Mucosa of descending colon (tissue), 3 donors: ENCODE measurements around the gene FOCAD. TPM values are rescaled to one million over a fixed set of nuclear protein-coding genes. Genes with fewer than 3 reads are reported as not detected.

Experiments
- ATAC-seq: fragments of 200-7000 bp; cut with Tn5 transposase; one replicate; pipeline ENCODE4 v1.9.1; 2020; ENCODE audit warnings: mild to moderate bottlenecking, moderate library complexity
- DNase-seq, 3 donors: peaks; one replicate each; pipeline ENCODE4 v3.0.0-alpha.2; 2020
- H3K36me3 ChIP-seq: fragments of 200-600 bp; one replicate; pipeline ENCODE4 v1.8.0; 2021; ENCODE audit warnings: low read depth, mild to moderate bottlenecking
- H3K4me1 ChIP-seq: fragments of 200-600 bp; one replicate; pipeline ENCODE4 v1.8.0; 2021; ENCODE audit warnings: low read depth, mild to moderate bottlenecking
- H3K4me3 ChIP-seq: fragments of 200-600 bp; one replicate; pipeline ENCODE4 v1.8.0; 2021; ENCODE audit warnings: mild to moderate bottlenecking
- H3K9me3 ChIP-seq: fragments of 200-600 bp; one replicate; pipeline ENCODE4 v1.8.0; 2021; ENCODE audit warnings: mild to moderate bottlenecking
- intact Hi-C, 2 donors: fragments of 100-400 bp; cut with DNase I in 1 of 2; cut with micrococcal nuclease in 1 of 2; formaldehyde crosslinking; loops; one replicate each; pipeline versions ENCODE4 v1.11.0 to v1.11.1; 2022; cut with DNase I, micrococcal nuclease
- total RNA-seq, 3 donors: library from RNA; stranded (reverse); fragmentation: NEBNext Ultra II Directional in 2 of 3; extraction: Animal tissue kit (Norgen Biotek cat#: 25700) in 2 of 3; gene quantifications; one replicate each; pipeline versions ENCODE4 v1.2.1 to v1.2.4, GENCODE V29; 2021 to 2023
- TF ChIP-seq, protein P1 (sequence below): fragments of 200-600 bp; IDR thresholded peaks from one replicate; pipeline ENCODE4 v1.8.0; 2022; ENCODE audit warnings: antibody characterized with exemption, mild to moderate bottlenecking
- donor health status: DM: no; HTN: no; CAD: no; lungs with moderate emphysema.
- donor health status: DM: no; HTN: no; CAD: no.
- donor health status: DM: no; HTN: yes; CAD: no.

The FOCAD gene
- total RNA-seq, 3 donors from 2014 or later = 26.6 to 30.3 (median 26.9) TPM

GRCh38 chr9:20984506-20984905, 300.4 kb downstream of the FOCAD start:
- H3K36me3 ChIP-seq = no peaks in the 10 kb centered on the region
- H3K4me3 ChIP-seq = no peak overlapping the region
- ATAC-seq (no peak), DNase-seq (no peak)
- TF ChIP-seq, protein P1, sequence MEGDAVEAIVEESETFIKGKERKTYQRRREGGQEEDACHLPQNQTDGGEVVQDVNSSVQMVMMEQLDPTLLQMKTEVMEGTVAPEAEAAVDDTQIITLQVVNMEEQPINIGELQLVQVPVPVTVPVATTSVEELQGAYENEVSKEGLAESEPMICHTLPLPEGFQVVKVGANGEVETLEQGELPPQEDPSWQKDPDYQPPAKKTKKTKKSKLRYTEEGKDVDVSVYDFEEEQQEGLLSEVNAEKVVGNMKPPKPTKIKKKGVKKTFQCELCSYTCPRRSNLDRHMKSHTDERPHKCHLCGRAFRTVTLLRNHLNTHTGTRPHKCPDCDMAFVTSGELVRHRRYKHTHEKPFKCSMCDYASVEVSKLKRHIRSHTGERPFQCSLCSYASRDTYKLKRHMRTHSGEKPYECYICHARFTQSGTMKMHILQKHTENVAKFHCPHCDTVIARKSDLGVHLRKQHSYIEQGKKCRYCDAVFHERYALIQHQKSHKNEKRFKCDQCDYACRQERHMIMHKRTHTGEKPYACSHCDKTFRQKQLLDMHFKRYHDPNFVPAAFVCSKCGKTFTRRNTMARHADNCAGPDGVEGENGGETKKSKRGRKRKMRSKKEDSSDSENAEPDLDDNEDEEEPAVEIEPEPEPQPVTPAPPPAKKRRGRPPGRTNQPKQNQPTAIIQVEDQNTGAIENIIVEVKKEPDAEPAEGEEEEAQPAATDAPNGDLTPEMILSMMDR = no peak
- intact Hi-C loops = no loop called here
- no peaks in the 10 kb centered on the region for H3K4me1 ChIP-seq
- no peaks in the 10 kb centered on the region for H3K9me3 ChIP-seq

DNA sequence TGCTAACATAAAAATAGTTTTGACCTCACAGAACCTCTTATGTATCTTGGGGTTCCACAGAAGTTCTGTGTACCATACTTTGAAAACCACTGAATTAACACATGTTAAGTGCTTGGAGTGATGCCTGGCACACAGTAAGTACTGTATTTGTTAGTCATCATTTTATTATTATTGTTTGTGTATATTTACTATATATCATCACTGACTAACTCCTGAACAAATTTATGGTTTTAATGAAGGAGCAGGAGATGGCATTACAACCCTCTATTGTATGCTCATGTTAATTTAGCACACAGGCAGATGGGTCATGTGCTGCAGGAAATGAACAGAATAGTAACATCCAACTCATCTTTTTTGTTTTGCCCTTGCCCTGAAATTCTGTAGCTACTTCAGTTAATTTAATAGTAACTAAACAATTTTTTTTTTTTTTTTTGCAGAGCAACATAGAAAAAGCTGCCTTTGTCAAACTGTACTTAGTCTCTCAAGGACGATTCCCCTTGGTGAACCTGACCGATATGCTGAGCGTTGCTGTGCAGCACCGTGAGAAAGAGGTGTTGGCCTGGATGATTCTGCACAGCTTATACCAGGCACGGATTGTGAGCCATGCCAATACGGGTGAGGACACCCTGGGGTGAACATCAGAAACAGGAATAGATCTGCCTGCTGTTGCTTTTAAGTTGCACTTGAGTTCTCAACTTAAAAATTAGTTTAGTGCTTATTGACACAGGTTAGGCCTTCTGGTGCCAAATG, 302.0 kb downstream of the FOCAD start:
- intact Hi-C loops = no loop called here
- Histone ChIP-seq H3K4me3 (no peak overlapping the region), H3K4me1 (no peaks in the 10 kb centered on the region), H3K9me3 (no peaks in the 10 kb centered on the region), H3K36me3 (no peaks in the 10 kb centered on the region)
- no peak for DNase-seq
- ATAC-seq = no peak
- TF ChIP-seq, protein P1 = no peak

- intact Hi-C loops = no loop called here
- H3K4me3 ChIP-seq = no peak overlapping the region
- H3K4me1 ChIP-seq = no peaks in the 10 kb centered on the region
- no peaks in the 10 kb centered on the region for H3K9me3 ChIP-seq
- ATAC-seq = no peak
- TF ChIP-seq, protein P1 = no peak
- DNase-seq = no peak
- no peaks in the 10 kb centered on the region for H3K36me3 ChIP-seq
Measured at GRCh38 chr9:20987521-20987920, 303.5 kb downstream of the FOCAD start.

DNA sequence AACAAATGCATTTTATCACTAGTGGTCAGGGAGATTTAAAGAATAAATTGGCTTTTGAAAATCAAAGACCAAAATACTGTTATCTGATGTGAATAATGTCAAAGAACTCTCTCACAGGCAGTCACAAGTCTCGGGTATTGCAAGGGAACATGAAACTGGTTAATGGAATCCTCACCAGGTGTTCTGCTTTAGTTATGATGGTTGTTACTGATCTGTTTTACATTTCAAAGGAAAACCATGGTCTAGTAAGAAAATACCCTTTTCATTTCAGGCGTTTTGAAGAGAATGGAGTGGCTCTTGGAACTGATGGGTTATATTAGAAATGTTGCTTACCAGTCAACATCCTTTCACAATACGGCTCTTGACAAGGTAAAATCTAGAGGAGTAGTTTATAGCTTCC, 304.0 kb downstream of the FOCAD start:
- Histone ChIP-seq H3K4me1 (no peaks in the 10 kb centered on the region), H3K4me3 (no peak overlapping the region), H3K36me3 (no peaks in the 10 kb centered on the region), H3K9me3 (no peaks in the 10 kb centered on the region)
- TF ChIP-seq, protein P1 = no peak
- ATAC-seq (no peak), DNase-seq (no peak)
- intact Hi-C loops = no loop called here

- intact Hi-C loops = no loop called here
- Histone ChIP-seq H3K36me3 (no peaks in the 10 kb centered on the region), H3K9me3 (no peaks in the 10 kb centered on the region), H3K4me3 (no peak overlapping the region), H3K4me1 (no peaks in the 10 kb centered on the region)
- ATAC-seq (no peak), DNase-seq (no peak)
- TF ChIP-seq, protein P1 = no peak
Measured at GRCh38 chr9:20988671-20989315, 304.7 kb downstream of the FOCAD start.
